WTC11 (cell line): Measurements from ENCODE around the gene RPTOR. TPM values are rescaled to one million over a fixed set of nuclear protein-coding genes. Genes with fewer than 3 reads are reported as not detected.

ENCODE experiments used
- ATAC-seq: fragments of 200-7000 bp; cut with Tn5 transposase; 2 replicates; pipeline ENCODE4 v1.10.0; 2021; ENCODE audit warnings: mild to moderate bottlenecking, moderate library complexity
- CTCF ChIA-PET: fragments of 300-600 bp; sonication (Branson Sonifier 250); formaldehyde crosslinking; loops from one replicate; lab custom pipeline; 2021; ENCODE audit warnings: antibody characterized with exemption; lab: Charles Lee
- POLR2A ChIA-PET: fragments of 350-600 bp; sonication (Branson Sonifier 250); formaldehyde crosslinking; loops from one replicate; lab custom pipeline; 2021; ENCODE audit warnings: antibody characterized with exemption; lab: Charles Lee
- DNase-seq: peaks from one replicate; pipeline ENCODE4 v3.0.0; 2021; ENCODE audit warnings: low spot score
- H3K27ac Mint-ChIP-seq: 2 replicates; pipeline ENCODE4 v1.8.0; 2021; ENCODE audit warnings: mixed read lengths
- H3K27me3 Mint-ChIP-seq: 2 replicates; pipeline ENCODE4 v1.8.0; 2021; ENCODE audit warnings: low read depth, mild to moderate bottlenecking, moderate library complexity, mixed read lengths
- H3K36me3 Mint-ChIP-seq: 2 replicates; pipeline ENCODE4 v1.8.0; 2021; ENCODE audit warnings: mixed read lengths
- H3K4me1 Mint-ChIP-seq: 2 replicates; pipeline ENCODE4 v1.8.0; 2022; ENCODE audit warnings: mixed read lengths
- H3K4me3 Mint-ChIP-seq: 2 replicates; pipeline ENCODE4 v1.8.0; 2021; ENCODE audit warnings: mild to moderate bottlenecking, moderate library complexity, mixed read lengths
- H3K9me3 Mint-ChIP-seq: 2 replicates; pipeline ENCODE4 v1.8.0; 2021; ENCODE audit warnings: mixed read lengths
- ELF4 ChIP-seq: sonication (generic); formaldehyde crosslinking; IDR thresholded peaks from 2 replicates; pipeline ENCODE4 v1.8.1; 2022; ENCODE audit warnings: low read depth, mild to moderate bottlenecking, moderate library complexity, missing genetic modification reagents
- OVOL2 ChIP-seq: fragments of 250-450 bp; sonication (Bioruptor Pico); IDR thresholded peaks from 2 replicates; pipeline ENCODE4 v1.9.0; 2021; ENCODE audit warnings: mild to moderate bottlenecking, borderline replicate concordance
- PRRX2 ChIP-seq: fragments of 250-450 bp; sonication (Bioruptor Pico); IDR thresholded peaks from 2 replicates; pipeline ENCODE4 v1.8.0; 2021; ENCODE audit warnings: mild to moderate bottlenecking
- TCF7 ChIP-seq: sonication (generic); formaldehyde crosslinking; IDR thresholded peaks from 2 replicates; pipeline ENCODE4 v1.8.0; 2022; ENCODE audit warnings: mild to moderate bottlenecking, low read depth, missing genetic modification reagents, moderate library complexity
- TEAD4 ChIP-seq: sonication (generic); formaldehyde crosslinking; IDR thresholded peaks from 2 replicates; pipeline ENCODE4 v1.8.0; 2022; ENCODE audit warnings: mild to moderate bottlenecking, missing genetic modification reagents
- ZNF121 ChIP-seq: sonication (generic); formaldehyde crosslinking; IDR thresholded peaks from 2 replicates; pipeline ENCODE4 v1.8.0; 2023; ENCODE audit warnings: missing genetic modification reagents
- ZNF232 ChIP-seq: sonication (generic); formaldehyde crosslinking; IDR thresholded peaks from 2 replicates; pipeline ENCODE4 v1.8.0; 2022; ENCODE audit warnings: mild to moderate bottlenecking, missing genetic modification reagents
- ZNF423 ChIP-seq: fragments of 250-450 bp; sonication (Bioruptor Pico); IDR thresholded peaks from 2 replicates; pipeline ENCODE4 v2.1.2; 2022; ENCODE audit warnings: mild to moderate bottlenecking, moderate library complexity
- total RNA-seq: library from RNA; stranded (reverse); gene quantifications from 3 replicates; pipeline ENCODE4 v1.2.3, GENCODE V29; 2021
- TF ChIP-seq, protein P1 (sequence below): sonication (generic); formaldehyde crosslinking; IDR thresholded peaks from 2 replicates; pipeline ENCODE4 v1.8.0; 2023; ENCODE audit warnings: missing genetic modification reagents, mild to moderate bottlenecking, borderline replicate concordance
- TF ChIP-seq, protein P2 (sequence below): sonication (generic); formaldehyde crosslinking; IDR thresholded peaks from 2 replicates; pipeline ENCODE4 v1.8.0; 2022; ENCODE audit warnings: missing genetic modification reagents
- TF ChIP-seq, protein P3 (sequence below): sonication (generic); formaldehyde crosslinking; IDR thresholded peaks from 2 replicates; pipeline ENCODE4 v1.8.0; 2023; ENCODE audit warnings: mild to moderate bottlenecking, missing genetic modification reagents
- TF ChIP-seq, protein P4 (sequence below): fragments of 250-450 bp; sonication (Bioruptor Pico); IDR thresholded peaks from 2 replicates; pipeline ENCODE4 v1.9.0; 2021; ENCODE audit warnings: mild to moderate bottlenecking, borderline replicate concordance
- TF ChIP-seq, protein P5 (sequence below): sonication (generic); formaldehyde crosslinking; conservative IDR thresholded peaks from 2 replicates; pipeline ENCODE4 v1.8.1; 2022; ENCODE audit warnings: mild to moderate bottlenecking, missing genetic modification reagents

Gene RPTOR
- total RNA-seq, 1 experiment from 2014 or later: 41.0 TPM

DNA sequence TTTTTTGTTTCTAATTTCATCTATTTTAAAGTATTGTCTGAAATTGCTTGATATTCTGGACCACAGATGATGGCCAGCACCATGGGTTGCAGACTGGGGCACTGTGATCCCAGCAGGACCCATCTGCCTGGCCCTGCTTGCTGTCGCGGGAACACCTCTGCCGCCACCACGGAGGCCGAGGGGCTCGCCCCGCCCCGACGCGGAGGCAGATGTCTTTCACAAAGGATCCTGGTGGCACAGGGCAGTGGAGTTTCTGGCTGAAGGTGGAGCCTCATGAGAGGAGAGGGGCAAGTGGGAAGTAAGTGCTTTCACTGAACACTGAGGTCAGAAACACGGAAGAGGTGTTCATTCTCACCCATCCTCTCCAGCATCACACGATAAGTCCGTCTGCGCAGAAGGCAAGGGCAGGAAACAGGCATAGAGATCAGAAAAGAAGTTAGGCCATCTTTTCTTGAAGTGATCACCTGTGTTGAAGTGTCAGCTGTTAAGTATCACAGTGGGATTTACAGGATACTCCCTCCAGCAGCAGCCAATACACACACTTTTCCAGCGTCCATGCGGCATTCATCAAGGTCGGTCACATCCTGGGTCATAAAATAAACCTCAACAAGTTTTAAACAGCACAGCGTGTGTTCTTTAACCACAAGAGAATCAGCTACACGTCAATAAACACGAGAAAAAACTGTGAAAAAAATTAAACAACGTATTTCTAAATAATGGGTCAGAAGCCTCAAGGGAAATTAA, 194.5 kb downstream of the RPTOR start (continued):
- TF ChIP-seq ZNF423: no peak
- TF ChIP-seq, protein P1, sequence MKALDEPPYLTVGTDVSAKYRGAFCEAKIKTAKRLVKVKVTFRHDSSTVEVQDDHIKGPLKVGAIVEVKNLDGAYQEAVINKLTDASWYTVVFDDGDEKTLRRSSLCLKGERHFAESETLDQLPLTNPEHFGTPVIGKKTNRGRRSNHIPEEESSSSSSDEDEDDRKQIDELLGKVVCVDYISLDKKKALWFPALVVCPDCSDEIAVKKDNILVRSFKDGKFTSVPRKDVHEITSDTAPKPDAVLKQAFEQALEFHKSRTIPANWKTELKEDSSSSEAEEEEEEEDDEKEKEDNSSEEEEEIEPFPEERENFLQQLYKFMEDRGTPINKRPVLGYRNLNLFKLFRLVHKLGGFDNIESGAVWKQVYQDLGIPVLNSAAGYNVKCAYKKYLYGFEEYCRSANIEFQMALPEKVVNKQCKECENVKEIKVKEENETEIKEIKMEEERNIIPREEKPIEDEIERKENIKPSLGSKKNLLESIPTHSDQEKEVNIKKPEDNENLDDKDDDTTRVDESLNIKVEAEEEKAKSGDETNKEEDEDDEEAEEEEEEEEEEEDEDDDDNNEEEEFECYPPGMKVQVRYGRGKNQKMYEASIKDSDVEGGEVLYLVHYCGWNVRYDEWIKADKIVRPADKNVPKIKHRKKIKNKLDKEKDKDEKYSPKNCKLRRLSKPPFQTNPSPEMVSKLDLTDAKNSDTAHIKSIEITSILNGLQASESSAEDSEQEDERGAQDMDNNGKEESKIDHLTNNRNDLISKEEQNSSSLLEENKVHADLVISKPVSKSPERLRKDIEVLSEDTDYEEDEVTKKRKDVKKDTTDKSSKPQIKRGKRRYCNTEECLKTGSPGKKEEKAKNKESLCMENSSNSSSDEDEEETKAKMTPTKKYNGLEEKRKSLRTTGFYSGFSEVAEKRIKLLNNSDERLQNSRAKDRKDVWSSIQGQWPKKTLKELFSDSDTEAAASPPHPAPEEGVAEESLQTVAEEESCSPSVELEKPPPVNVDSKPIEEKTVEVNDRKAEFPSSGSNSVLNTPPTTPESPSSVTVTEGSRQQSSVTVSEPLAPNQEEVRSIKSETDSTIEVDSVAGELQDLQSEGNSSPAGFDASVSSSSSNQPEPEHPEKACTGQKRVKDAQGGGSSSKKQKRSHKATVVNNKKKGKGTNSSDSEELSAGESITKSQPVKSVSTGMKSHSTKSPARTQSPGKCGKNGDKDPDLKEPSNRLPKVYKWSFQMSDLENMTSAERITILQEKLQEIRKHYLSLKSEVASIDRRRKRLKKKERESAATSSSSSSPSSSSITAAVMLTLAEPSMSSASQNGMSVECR (CRISPR knock-in tag): no peak

DNA sequence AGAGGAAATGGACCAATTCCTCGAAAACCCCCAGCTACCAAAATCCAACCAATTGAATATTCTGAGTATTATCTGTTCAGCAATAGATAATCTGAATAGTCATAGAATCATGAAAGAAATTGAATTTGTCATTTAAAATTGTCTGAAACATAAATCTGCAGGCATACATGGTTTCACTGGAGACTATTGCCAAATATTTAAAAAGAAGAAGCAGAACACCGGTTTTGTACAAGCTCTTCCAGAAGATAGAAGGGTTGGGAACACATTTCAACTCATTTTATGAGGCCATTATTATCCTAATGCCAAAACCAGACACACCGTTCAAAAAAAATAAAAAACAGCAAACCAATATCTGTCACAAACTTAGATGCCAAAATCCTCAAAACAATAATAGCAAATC, 195.5 kb downstream of the RPTOR start:
- peaks cover 33% of the 10 kb centered on the region for H3K36me3 Mint-ChIP-seq
- TF ChIP-seq TEAD4 (CRISPR knock-in tag) (no peak), ELF4 (CRISPR knock-in tag) (no peak)
- TF ChIP-seq, all 79 proteins: peak for 0
- Mint-ChIP-seq H3K27ac (no peak overlapping the region), H3K9me3 (peaks cover 32% of the 10 kb centered on the region), H3K27me3 (no peaks in the 10 kb centered on the region), H3K4me3 (no peak overlapping the region), H3K4me1 (peaks cover 20% of the 10 kb centered on the region)
- POLR2A ChIA-PET: no interaction called here
- ATAC-seq: no peak
- no peak for DNase-seq
- CTCF ChIA-PET: no interaction called here

DNA sequence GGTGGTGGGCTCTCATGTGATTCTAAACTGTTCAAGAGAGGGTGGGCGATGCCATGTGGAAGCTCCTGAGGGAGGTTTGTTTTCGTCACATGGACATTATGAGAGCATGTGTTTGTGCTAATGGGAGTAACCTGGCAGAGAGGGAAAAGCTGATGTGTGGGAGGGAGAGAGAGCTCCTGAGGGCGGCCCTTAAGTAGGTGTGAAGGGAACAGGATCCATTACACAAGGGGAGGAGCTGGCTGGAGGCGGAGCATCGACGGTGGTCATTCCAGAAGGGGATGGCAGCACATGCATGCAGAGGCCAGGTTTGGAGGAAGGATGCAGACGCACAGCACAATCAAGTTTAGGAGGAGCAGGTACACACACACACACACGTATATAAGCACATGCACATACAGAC, 197.5 kb downstream of the RPTOR start:
- 0 out of 2 replicates have a peak, but pooled peaks have one; percentile 24 for ATAC-seq
- Mint-ChIP-seq H3K9me3 (peaks cover 32% of the 10 kb centered on the region), H3K4me1 (peaks cover 20% of the 10 kb centered on the region), H3K27ac (no peak overlapping the region), H3K4me3 (no peak overlapping the region), H3K36me3 (peaks cover 33% of the 10 kb centered on the region), H3K27me3 (no peaks in the 10 kb centered on the region)
- CTCF ChIA-PET: no interaction called here
- POLR2A ChIA-PET: no interaction called here
- TF ChIP-seq, protein P2, sequence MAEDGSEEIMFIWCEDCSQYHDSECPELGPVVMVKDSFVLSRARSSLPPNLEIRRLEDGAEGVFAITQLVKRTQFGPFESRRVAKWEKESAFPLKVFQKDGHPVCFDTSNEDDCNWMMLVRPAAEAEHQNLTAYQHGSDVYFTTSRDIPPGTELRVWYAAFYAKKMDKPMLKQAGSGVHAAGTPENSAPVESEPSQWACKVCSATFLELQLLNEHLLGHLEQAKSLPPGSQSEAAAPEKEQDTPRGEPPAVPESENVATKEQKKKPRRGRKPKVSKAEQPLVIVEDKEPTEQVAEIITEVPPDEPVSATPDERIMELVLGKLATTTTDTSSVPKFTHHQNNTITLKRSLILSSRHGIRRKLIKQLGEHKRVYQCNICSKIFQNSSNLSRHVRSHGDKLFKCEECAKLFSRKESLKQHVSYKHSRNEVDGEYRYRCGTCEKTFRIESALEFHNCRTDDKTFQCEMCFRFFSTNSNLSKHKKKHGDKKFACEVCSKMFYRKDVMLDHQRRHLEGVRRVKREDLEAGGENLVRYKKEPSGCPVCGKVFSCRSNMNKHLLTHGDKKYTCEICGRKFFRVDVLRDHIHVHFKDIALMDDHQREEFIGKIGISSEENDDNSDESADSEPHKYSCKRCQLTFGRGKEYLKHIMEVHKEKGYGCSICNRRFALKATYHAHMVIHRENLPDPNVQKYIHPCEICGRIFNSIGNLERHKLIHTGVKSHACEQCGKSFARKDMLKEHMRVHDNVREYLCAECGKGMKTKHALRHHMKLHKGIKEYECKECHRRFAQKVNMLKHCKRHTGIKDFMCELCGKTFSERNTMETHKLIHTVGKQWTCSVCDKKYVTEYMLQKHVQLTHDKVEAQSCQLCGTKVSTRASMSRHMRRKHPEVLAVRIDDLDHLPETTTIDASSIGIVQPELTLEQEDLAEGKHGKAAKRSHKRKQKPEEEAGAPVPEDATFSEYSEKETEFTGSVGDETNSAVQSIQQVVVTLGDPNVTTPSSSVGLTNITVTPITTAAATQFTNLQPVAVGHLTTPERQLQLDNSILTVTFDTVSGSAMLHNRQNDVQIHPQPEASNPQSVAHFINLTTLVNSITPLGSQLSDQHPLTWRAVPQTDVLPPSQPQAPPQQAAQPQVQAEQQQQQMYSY (CRISPR knock-in tag): no peak
- DNase-seq: no peak

DNA sequence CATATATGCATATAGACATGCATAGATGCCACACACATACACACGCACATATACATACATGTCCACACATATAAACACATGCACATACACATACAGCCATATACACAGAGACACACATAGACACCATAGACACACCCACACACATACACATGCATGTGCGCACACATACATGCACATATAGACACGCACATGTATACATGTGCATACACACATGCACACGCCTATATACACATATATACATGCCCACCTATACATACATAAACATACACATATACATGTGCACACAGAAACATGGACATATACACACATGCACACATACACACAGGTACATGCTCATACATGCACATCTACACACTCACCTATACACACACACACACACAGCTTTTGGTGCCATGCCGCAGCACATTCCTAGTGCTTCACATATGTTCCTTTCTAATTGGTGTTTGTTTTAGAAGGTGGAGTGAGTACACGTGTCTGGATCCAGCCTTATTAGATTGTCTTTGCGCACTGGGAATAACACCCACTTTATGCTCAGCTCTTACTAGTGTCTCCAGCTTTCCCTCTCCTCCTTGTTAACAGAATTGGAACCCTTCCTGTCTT, 198.0 kb downstream of the RPTOR start:
- peaks cover 33% of the 10 kb centered on the region for H3K36me3 Mint-ChIP-seq
- CTCF ChIA-PET: no interaction called here
- ATAC-seq (no peak), DNase-seq (no peak)
- peaks cover 20% of the 10 kb centered on the region for H3K4me1 Mint-ChIP-seq
- H3K27me3 Mint-ChIP-seq: no peaks in the 10 kb centered on the region
- POLR2A ChIA-PET: no interaction called here
- peaks cover 32% of the 10 kb centered on the region for H3K9me3 Mint-ChIP-seq
- no peak overlapping the region for H3K4me3 Mint-ChIP-seq
- peak overlapping the region; percentile 57 for H3K27ac Mint-ChIP-seq
- TF ChIP-seq ZNF232 (CRISPR knock-in tag) (no peak), PRRX2 (no peak), ELF4 (CRISPR knock-in tag) (no peak), OVOL2 (CRISPR knock-in tag) (no peak), TCF7 (no peak), ZNF121 (no peak)
- TF ChIP-seq, protein P3, sequence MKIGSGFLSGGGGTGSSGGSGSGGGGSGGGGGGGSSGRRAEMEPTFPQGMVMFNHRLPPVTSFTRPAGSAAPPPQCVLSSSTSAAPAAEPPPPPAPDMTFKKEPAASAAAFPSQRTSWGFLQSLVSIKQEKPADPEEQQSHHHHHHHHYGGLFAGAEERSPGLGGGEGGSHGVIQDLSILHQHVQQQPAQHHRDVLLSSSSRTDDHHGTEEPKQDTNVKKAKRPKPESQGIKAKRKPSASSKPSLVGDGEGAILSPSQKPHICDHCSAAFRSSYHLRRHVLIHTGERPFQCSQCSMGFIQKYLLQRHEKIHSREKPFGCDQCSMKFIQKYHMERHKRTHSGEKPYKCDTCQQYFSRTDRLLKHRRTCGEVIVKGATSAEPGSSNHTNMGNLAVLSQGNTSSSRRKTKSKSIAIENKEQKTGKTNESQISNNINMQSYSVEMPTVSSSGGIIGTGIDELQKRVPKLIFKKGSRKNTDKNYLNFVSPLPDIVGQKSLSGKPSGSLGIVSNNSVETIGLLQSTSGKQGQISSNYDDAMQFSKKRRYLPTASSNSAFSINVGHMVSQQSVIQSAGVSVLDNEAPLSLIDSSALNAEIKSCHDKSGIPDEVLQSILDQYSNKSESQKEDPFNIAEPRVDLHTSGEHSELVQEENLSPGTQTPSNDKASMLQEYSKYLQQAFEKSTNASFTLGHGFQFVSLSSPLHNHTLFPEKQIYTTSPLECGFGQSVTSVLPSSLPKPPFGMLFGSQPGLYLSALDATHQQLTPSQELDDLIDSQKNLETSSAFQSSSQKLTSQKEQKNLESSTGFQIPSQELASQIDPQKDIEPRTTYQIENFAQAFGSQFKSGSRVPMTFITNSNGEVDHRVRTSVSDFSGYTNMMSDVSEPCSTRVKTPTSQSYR (CRISPR knock-in tag): no peak
- TF ChIP-seq, protein P4, sequence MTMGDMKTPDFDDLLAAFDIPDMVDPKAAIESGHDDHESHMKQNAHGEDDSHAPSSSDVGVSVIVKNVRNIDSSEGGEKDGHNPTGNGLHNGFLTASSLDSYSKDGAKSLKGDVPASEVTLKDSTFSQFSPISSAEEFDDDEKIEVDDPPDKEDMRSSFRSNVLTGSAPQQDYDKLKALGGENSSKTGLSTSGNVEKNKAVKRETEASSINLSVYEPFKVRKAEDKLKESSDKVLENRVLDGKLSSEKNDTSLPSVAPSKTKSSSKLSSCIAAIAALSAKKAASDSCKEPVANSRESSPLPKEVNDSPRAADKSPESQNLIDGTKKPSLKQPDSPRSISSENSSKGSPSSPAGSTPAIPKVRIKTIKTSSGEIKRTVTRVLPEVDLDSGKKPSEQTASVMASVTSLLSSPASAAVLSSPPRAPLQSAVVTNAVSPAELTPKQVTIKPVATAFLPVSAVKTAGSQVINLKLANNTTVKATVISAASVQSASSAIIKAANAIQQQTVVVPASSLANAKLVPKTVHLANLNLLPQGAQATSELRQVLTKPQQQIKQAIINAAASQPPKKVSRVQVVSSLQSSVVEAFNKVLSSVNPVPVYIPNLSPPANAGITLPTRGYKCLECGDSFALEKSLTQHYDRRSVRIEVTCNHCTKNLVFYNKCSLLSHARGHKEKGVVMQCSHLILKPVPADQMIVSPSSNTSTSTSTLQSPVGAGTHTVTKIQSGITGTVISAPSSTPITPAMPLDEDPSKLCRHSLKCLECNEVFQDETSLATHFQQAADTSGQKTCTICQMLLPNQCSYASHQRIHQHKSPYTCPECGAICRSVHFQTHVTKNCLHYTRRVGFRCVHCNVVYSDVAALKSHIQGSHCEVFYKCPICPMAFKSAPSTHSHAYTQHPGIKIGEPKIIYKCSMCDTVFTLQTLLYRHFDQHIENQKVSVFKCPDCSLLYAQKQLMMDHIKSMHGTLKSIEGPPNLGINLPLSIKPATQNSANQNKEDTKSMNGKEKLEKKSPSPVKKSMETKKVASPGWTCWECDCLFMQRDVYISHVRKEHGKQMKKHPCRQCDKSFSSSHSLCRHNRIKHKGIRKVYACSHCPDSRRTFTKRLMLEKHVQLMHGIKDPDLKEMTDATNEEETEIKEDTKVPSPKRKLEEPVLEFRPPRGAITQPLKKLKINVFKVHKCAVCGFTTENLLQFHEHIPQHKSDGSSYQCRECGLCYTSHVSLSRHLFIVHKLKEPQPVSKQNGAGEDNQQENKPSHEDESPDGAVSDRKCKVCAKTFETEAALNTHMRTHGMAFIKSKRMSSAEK (CRISPR knock-in tag): no peak
- TF ChIP-seq, protein P5, sequence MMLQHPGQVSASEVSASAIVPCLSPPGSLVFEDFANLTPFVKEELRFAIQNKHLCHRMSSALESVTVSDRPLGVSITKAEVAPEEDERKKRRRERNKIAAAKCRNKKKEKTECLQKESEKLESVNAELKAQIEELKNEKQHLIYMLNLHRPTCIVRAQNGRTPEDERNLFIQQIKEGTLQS (CRISPR knock-in tag): no peak
